Activated T-helper 17 cell treated with anti-CD3 and anti-CD28 coated beads, Interleukin-2, amount 50 U/mL, for 72 hours (primary cell): ENCODE data around the gene ASNS. TPM values are rescaled to one million over a fixed set of nuclear protein-coding genes. Genes with fewer than 3 reads are reported as not detected.
A peak's percentile ranks its signal among the peaks of the same experiment; 100 is the strongest.
"Not testable (repeated sequence)": the region's sequence is repeated elsewhere in the genome, so short reads cannot be mapped to it uniquely, and the experiment has no call there.

Source experiments
- ATAC-seq: fragments of 150-1000 bp; cut with Tn5 transposase; replicated peaks from 2 replicates; pipeline ENCODE4 v1.10.0; 2021; ENCODE audit warnings: mild to moderate bottlenecking, moderate library complexity
- H3K27ac Mint-ChIP-seq: one replicate; pipeline ENCODE4 v1.8.0; 2022; ENCODE audit warnings: mixed read lengths
- H3K27me3 Mint-ChIP-seq: one replicate; pipeline ENCODE4 v1.8.0; 2022; ENCODE audit warnings: mixed read lengths
- H3K36me3 Mint-ChIP-seq: one replicate; pipeline ENCODE4 v1.8.0; 2022; ENCODE audit warnings: low read depth, mild to moderate bottlenecking, mixed read lengths
- H3K4me1 Mint-ChIP-seq: one replicate; pipeline ENCODE4 v1.8.0; 2022; ENCODE audit warnings: mixed read lengths
- H3K4me3 Mint-ChIP-seq: one replicate; pipeline ENCODE4 v1.8.0; 2022; ENCODE audit warnings: mild to moderate bottlenecking, mixed read lengths
- H3K9me3 Mint-ChIP-seq: one replicate; pipeline ENCODE4 v1.8.0; 2022; ENCODE audit warnings: mixed read lengths
- total RNA-seq, 2 donors: library from RNA; stranded (reverse); gene quantifications; one replicate each; pipeline ENCODE4 v1.2.3, GENCODE V29; 2022

Gene ASNS
- total RNA-seq, 2 donors from 2014 or later = 61.5 to 88.5 TPM

DNA sequence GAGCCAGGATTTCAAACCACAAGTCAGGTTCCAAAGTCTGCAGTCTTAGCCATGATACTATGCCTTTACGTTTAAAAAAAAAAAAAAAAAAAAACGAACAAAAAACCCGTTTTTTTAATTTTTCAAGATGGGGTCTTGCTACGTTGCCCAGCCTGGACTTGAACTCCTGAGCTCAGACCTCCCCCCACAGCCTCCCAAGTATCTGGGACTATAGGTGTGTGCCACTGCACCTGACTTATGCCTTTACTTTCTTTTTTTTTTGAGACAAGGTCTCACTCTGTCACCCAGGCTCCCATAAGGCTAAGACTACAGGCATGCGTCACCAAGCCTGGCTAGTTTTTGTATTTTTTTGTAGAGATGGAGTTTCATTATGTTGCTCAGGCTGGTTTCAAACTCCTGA lies 14.7 kb downstream of the ASNS start:
- no peak overlapping the region for H3K4me3 Mint-ChIP-seq
- no peak for ATAC-seq
- H3K9me3 Mint-ChIP-seq = no peaks in the 10 kb centered on the region
- H3K27me3 Mint-ChIP-seq = no peaks in the 10 kb centered on the region
- peaks cover 100% of the 10 kb centered on the region for H3K36me3 Mint-ChIP-seq
- H3K27ac Mint-ChIP-seq = no peak overlapping the region
- no peaks in the 10 kb centered on the region for H3K4me1 Mint-ChIP-seq

DNA sequence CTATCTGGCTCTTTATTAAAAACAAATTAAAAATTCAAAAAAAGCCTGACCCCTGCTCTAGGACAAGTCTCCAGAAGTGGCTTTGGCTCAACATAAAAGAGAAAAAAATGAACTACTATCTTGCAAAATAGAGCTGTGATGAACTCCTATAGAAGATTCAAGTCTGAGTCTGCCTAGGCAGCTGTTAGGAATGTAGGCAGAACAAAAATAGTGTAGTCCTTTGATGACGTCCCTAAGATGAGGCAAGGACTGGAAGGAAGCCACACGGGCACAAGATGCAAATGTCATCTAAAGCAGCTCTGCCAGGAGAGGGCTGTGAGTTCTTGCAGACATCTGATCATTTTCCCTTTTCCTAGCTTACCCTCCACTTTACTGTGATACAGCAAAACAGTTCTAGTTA lies 20.5 kb downstream of the ASNS start:
- no peak overlapping the region for H3K4me3 Mint-ChIP-seq
- no peak for ATAC-seq
- H3K36me3 Mint-ChIP-seq = peaks cover 62% of the 10 kb centered on the region
- H3K27ac Mint-ChIP-seq = no peak overlapping the region
- no peaks in the 10 kb centered on the region for H3K27me3 Mint-ChIP-seq
- H3K4me1 Mint-ChIP-seq = no peaks in the 10 kb centered on the region
- H3K9me3 Mint-ChIP-seq = no peaks in the 10 kb centered on the region

DNA sequence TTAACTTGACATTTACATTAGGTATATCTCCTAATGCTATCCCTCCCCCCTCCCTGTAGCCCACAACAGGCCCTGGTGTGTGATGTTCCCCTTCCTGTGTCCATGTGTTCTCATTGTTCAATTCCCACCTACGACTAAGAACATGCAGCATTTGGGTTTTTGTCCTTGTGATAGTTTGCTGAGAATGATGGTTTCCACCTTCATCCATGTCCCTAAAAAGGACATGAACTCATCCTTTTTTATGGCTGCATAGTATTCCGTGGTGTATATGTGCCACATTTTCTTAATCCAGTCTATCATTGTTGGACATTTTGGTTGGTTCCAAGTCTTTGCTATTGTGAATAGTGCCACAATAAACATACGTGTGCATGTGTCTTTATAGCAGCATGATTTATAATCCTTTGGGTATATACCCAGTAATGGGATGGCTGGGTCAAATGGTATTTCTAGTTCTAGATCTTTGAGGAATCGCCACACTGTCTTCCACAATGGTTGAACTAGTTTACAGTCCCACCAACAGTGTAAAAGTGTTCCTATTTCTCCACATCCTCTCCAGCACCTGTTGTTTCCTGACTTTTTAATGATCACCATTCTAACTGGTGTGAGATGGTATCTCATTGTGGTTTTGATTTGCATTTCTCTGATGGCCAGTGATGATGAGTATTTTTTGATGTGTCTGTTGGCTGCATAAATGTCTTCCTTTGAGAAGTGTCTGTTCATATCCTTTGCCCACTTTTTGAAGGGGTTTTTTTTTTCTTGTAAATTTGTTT lies 21.8 kb downstream of the ASNS start:
- H3K27me3 Mint-ChIP-seq, H3K4me1 Mint-ChIP-seq, H3K9me3 Mint-ChIP-seq, H3K27ac Mint-ChIP-seq, H3K4me3 Mint-ChIP-seq, ATAC-seq: not testable (repeated sequence)
- peaks cover 49% of the 10 kb centered on the region for H3K36me3 Mint-ChIP-seq

DNA sequence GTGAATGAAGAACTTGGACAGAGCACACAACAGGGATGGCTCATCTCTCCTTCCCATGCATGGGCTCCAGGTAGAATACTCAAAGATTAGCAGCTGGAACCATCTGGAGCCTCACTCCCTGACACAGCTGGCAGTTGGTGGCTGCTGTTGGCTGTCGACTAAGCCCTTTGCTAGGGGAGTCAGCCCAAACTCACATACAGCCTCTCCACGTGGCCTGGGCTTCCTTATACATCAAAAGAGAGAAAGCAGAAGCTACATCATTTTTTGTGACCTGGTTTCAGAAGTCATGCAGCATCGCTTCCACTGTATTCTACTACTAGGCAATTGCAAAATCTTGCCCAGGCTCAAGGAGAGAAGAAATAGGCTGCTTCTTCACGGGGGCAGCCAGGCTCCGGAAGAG lies 24.4 kb downstream of the ASNS start:
- Mint-ChIP-seq H3K36me3 (peaks cover 23% of the 10 kb centered on the region), H3K4me1 (no peaks in the 10 kb centered on the region), H3K27me3 (no peaks in the 10 kb centered on the region), H3K4me3 (no peak overlapping the region), H3K9me3 (no peaks in the 10 kb centered on the region), H3K27ac (no peak overlapping the region)
- ATAC-seq = no peak

DNA sequence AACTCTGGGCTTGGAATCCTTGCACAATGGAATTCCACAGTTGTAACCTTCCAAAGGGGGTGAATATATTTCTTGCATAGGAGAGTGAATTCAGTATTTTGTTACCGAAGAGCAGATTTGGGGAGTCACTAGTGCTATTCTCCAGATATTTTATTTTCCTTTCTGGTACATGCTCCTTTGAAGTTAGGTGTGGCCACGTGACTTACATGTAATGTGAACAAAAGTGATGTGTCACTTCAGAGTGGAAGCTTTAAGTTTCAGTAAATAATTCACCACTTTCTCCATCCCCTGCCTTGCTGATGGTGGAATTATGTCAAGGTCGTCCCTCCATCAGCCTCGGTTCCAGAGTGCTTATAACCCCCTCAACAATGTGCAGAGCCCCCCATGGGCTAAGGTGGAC lies 25.3 kb downstream of the ASNS start:
- Mint-ChIP-seq H3K27ac (no peak overlapping the region), H3K9me3 (no peaks in the 10 kb centered on the region), H3K4me1 (no peaks in the 10 kb centered on the region), H3K36me3 (peaks cover 14% of the 10 kb centered on the region), H3K27me3 (no peaks in the 10 kb centered on the region), H3K4me3 (no peak overlapping the region)
- ATAC-seq = no peak

DNA sequence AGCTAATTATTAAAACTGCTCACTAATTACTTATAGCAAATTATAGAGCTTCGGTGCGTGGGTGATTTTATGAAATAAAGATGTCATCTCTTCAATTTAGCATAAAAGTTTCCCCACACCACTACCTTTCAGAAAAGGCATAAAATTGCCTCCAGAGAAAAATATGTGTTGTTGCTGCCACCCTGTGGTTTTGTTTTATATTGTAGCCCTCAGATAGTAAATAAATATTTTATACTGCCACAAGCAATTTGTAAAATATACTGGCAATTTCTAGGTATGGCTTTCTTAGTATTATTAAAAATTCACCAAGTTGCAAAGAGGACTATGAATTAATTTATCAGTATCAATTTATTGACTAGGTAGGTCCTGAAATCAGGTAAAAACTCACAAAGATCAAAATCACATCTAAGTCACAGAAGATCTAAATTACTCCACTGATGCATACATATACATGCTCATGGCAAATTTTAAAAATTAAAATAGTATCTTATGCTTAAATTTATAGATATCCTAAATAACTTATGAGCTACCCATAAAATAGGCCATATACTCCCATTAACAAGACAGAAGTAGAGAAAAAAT lies 26.5 kb downstream of the ASNS start:
- H3K27me3 Mint-ChIP-seq = peaks cover 4% of the 10 kb centered on the region
- no peak overlapping the region for H3K4me3 Mint-ChIP-seq
- no peak for ATAC-seq
- no peaks in the 10 kb centered on the region for H3K9me3 Mint-ChIP-seq
- no peak overlapping the region for H3K27ac Mint-ChIP-seq
- peaks cover 2% of the 10 kb centered on the region for H3K36me3 Mint-ChIP-seq
- no peaks in the 10 kb centered on the region for H3K4me1 Mint-ChIP-seq

DNA sequence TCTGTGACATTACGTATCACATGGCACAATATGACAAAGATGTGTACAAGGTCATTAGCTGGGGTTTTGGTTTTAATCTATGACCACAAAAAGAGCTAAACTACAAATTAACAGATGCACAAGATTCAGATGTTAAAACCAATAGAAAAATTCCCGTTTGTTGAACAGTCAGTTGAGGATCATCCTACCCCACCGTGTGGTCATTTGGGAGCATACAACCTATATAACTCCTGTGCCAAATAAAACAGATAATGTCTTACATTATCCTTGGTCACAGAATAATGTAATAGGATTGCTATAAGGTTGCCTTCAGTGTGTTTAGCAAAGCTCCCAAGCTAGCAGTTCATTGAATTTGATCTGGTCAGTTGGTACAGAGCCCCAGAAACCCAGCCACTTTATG lies 28.2 kb downstream of the ASNS start:
- H3K4me1 Mint-ChIP-seq = no peaks in the 10 kb centered on the region
- H3K4me3 Mint-ChIP-seq = no peak overlapping the region
- H3K9me3 Mint-ChIP-seq = no peaks in the 10 kb centered on the region
- H3K36me3 Mint-ChIP-seq = no peaks in the 10 kb centered on the region
- no peak overlapping the region for H3K27ac Mint-ChIP-seq
- ATAC-seq = no peak
- H3K27me3 Mint-ChIP-seq = peaks cover 16% of the 10 kb centered on the region

DNA sequence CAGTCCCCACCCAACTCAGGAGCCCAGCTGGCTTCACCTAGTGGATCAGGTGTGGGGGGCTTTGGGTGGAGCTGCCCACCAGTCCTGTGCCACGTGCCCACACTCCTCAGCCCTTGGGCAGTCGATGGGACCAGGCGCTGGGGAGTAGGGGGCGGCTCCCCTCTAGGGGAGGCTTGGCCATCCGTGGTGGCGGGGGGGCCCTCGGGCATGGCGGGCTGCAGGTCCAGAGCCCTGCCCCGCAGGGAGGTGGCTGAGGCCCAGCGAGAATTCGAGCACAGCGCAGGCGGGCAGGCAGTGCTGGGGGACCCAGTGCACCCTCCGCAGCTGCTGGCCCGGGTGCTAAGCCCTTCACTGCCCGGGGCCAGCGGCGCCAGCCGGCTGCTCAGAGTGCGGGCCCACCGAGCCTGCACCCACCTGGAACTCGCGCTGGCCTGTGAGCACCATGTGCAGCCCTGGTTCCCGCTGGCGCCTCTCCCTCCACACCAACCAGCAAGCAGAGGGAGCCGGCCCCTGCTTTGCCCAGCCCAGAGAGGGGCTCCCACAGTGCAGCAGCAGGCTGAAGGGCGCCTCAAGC lies 29.3 kb downstream of the ASNS start:
- no peak overlapping the region for H3K27ac Mint-ChIP-seq
- ATAC-seq = no peak
- no peaks in the 10 kb centered on the region for H3K9me3 Mint-ChIP-seq
- H3K4me3 Mint-ChIP-seq = no peak overlapping the region
- peaks cover 20% of the 10 kb centered on the region for H3K27me3 Mint-ChIP-seq
- no peaks in the 10 kb centered on the region for H3K36me3 Mint-ChIP-seq
- H3K4me1 Mint-ChIP-seq = no peaks in the 10 kb centered on the region

DNA sequence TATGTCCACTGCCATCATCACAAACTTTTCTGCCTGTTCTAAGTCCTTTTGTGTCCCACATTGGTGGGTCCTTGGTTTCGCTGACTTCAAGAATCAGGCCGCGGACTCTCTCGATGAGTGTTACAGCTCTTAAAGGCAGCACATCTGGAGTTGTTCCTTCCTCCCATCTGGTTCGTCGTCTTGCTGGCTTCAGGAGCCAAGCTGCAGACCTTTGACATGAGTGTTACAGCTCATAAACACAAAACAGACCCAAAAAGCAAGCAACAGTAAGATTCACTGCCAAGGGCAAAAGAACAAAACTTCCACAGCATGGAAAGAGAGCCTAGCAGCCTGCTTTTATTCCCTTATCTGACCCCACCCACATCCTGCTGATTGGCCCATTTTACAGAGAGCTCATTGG lies 30.2 kb downstream of the ASNS start:
- ATAC-seq = no peak
- Mint-ChIP-seq H3K27me3 (peaks cover 21% of the 10 kb centered on the region), H3K9me3 (no peaks in the 10 kb centered on the region), H3K27ac (no peak overlapping the region), H3K4me3 (no peak overlapping the region), H3K36me3 (no peaks in the 10 kb centered on the region), H3K4me1 (no peaks in the 10 kb centered on the region)

DNA sequence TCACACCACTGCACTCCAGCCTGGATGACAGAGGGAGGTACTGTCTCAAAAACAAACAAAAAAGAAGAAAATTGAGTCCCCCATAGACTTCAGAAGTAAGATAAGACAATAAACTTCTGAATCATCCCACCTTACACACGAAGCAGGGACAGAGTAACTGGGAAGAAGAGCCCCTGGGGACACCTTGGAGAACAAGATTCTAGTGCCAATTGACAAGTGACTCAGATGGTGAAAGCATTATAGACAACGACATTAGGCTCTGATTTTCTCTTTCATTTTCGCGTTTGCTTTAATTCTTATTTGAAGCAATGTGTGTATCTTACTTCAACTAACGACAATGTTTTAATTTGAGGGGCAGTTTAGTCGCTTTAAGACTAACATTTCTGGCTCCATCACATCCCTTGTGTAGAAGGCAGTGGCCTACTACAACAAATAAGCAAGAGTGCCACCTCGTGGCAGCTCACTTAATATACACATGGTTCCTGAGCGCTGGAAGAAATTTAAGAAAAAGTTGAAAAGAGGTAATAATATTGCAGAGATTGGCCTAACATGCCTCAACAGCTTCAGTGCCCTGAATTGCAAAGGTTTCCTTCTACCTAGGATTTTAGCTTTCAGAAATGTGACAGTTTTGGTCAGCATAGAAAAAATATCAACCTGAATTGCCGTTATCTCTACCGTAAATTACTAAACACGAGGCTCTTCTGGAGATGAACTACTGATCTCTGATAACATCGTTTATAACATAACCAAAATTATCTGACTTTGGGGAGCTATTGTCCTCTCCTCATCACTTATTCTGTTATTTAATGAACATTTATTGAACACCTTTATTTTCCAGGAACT lies 36.7 kb downstream of the ASNS start:
- no peak overlapping the region for H3K4me3 Mint-ChIP-seq
- H3K9me3 Mint-ChIP-seq = no peaks in the 10 kb centered on the region
- no peak overlapping the region for H3K27ac Mint-ChIP-seq
- no peaks in the 10 kb centered on the region for H3K36me3 Mint-ChIP-seq
- peaks cover 4% of the 10 kb centered on the region for H3K4me1 Mint-ChIP-seq
- ATAC-seq = peak; percentile 64
- peaks cover 37% of the 10 kb centered on the region for H3K27me3 Mint-ChIP-seq

DNA sequence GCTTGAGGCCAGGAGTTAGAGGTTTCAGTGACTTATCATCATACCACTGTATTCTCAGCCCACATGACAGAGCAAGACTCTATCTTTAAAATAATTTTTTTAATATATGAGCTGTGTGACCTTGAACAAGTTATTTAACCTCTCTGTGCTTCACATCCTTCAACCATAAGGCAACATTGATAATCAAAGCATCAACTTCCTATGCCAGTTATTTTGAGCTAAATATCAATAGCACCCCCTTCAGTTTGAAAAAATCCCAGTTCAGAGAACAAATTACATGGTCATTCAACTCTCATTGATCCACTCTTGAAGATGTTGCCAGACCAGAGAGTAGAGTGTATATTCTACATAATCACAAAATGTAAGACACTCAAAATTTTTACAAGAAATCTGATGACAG lies 53.0 kb downstream of the ASNS start:
- no peak for ATAC-seq
- no peaks in the 10 kb centered on the region for H3K36me3 Mint-ChIP-seq
- no peak overlapping the region for H3K27ac Mint-ChIP-seq
- no peaks in the 10 kb centered on the region for H3K27me3 Mint-ChIP-seq
- no peaks in the 10 kb centered on the region for H3K4me1 Mint-ChIP-seq
- no peak overlapping the region for H3K4me3 Mint-ChIP-seq
- H3K9me3 Mint-ChIP-seq = no peaks in the 10 kb centered on the region

DNA sequence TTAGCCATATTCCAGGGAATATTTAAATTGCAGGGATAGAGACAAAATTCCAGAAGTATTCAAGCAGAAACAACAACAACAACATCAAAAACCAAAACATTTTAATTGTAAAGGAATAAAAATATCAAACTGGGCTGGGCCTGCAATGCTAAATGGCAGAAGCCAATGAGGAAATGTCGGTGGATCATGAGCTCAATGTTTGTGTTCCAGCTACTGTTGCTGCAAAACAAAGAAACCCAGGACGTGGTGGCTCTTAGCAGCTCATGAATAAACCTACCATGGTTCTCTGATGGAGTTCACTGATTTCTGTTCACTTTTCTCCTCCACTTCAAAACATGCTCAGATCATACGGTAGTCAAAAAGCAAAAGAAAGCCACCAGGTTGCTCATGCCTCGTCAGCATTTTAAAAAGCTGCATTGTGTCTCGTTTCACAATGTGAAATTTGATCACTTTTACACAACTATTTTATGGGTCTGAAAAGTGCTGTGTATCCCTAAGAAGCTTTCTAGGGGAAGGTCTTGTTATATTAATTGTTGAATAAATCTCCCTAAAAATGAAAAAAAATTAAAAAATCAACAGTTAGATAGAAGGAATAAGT lies 54.0 kb downstream of the ASNS start:
- ATAC-seq = no peak
- no peaks in the 10 kb centered on the region for H3K36me3 Mint-ChIP-seq
- no peaks in the 10 kb centered on the region for H3K27me3 Mint-ChIP-seq
- peaks cover 3% of the 10 kb centered on the region for H3K9me3 Mint-ChIP-seq
- H3K27ac Mint-ChIP-seq = no peak overlapping the region
- no peak overlapping the region for H3K4me3 Mint-ChIP-seq
- no peaks in the 10 kb centered on the region for H3K4me1 Mint-ChIP-seq
